CD4-positive, alpha-beta T cell treated with Interleukin-17A for 1 hour (primary cell): ENCODE results near the gene MON2.
"Not testable (repeated sequence)": the region's sequence is repeated elsewhere in the genome, so short reads cannot be mapped to it uniquely, and the experiment has no call there.

Experiments used
- DNase-seq: peaks from one replicate; pipeline ENCODE4 v3.0.0-alpha.2; 2020

The MON2 gene, protein sequence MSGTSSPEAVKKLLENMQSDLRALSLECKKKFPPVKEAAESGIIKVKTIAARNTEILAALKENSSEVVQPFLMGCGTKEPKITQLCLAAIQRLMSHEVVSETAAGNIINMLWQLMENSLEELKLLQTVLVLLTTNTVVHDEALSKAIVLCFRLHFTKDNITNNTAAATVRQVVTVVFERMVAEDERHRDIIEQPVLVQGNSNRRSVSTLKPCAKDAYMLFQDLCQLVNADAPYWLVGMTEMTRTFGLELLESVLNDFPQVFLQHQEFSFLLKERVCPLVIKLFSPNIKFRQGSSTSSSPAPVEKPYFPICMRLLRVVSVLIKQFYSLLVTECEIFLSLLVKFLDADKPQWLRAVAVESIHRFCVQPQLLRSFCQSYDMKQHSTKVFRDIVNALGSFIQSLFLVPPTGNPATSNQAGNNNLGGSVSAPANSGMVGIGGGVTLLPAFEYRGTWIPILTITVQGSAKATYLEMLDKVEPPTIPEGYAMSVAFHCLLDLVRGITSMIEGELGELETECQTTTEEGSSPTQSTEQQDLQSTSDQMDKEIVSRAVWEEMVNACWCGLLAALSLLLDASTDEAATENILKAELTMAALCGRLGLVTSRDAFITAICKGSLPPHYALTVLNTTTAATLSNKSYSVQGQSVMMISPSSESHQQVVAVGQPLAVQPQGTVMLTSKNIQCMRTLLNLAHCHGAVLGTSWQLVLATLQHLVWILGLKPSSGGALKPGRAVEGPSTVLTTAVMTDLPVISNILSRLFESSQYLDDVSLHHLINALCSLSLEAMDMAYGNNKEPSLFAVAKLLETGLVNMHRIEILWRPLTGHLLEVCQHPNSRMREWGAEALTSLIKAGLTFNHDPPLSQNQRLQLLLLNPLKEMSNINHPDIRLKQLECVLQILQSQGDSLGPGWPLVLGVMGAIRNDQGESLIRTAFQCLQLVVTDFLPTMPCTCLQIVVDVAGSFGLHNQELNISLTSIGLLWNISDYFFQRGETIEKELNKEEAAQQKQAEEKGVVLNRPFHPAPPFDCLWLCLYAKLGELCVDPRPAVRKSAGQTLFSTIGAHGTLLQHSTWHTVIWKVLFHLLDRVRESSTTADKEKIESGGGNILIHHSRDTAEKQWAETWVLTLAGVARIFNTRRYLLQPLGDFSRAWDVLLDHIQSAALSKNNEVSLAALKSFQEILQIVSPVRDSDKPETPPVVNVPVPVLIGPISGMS (N-terminal part only)

DNA sequence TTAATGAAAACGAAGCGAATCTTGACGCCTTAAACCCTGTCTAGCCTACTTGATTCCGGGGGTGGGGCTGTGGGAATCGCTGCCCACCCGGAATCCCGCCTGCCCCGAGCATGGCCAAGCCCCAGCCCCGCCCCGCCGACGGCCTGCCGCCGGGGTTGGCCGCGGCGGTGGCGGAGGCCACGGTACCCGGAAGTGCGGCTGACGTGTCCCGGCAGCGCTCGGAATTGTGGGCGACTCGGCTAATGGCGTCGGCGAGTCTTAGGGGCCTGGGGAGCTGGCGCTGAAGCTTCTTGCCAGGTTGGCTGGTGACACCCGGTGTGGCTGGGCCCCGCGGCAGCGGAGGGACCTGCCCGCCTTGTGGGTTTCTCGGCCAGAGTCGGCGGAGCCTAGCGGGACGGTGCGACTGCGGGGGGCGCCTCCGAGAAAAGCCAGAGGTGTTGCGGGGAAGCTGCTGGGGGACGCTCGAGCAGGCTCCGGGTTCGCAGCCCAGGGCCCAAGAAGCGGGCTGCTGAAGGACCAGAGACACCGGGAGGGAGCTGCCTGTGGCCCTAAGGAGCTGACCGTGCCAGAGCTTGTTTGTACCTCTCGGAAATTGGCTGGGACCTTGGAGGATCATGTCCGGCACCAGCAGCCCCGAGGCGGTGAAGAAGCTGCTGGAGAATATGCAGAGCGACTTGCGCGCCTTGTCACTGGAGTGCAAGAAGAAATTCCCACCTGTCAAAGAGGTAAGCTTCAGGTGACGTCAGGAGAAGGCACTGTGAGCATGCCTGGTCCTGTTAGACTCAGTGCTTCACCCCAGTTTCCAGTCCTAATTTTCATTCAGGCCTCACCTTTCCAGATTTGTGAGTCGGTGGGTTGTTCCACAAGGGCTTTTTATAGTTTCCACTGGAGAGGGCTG, at the start of gene MON2:
MON2 (plus strand) TSS at position 233 of the 898 bp plus-strand sequence; CDS start at position 615, 382 bp downstream.
- DNase-seq, result peak; percentile 88

DNA sequence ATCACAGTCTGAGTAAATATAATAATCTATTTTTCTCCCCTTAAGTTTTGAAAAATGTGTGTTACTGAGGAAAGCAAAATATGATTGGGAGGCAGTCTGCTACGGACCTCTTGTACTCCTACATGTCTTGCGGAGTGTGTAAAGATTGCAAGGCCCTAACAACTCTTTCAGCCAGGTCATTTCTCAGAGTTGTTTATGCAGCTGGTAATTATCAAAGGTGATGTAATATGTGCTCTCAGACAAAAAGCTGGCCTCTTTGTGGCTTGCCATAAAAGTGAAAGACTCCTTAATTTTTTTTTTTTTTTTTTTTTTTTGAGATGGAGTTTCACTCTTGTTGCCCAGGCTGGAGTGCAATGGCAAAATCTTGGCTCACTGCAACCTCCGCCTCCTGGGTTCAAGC, 40.5 kb upstream of the MON2 start:
- no peak for DNase-seq

DNA sequence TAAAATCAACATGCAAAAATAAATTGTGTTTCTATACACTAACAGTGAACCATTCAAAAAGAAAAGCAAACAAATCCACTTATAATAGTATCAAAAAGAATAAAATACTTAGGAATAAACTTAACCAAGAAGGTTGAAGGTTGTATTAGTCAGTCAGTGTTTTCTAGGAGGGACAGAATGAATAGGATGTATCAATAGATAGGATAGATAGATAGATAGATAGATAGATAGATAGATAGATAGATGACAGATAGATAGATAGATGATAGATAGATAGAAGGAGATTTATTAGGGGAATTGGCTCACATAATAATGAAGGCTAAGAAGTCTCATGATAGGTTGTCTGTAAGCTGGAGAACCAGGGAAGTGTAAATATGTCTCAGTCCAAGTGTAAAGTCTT, 37.2 kb upstream of the MON2 start:
- DNase-seq, result no peak

DNA sequence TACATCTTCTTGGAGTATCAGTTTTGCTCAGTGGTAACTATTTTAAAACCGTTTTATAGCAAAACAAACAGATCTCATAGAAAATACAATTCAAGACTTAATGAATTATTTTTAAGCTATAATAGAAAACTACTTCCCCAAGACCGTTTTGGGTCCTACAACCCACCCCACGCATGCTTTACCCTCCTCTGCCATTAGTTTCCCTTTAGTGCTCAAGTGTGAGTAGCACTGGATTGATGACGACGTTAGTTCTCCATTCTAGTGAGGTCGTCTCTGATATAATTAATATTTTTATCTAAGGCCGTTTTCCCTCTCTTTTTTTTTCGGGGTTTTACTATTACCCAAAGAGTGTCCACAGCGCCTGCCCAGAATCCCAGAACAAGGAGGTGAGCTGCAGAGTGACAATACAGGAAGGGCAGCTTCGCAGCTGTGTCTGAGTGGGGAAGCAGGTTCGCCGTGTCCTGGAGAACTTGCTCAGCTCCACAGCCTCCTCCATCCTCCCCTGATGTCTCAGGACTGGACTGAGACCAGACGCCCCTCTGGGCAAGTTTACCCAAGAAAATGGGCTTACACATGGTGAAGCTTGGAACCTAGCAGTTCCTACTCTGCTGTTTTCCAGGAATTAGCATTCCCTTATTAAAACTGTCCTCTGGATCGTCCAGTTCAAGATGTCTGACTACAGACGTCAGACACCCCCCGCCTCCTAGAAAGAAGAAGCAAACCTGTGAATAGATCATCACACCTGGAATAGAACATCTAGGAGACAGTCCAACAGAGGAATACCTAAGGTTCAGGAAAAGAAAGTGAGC, 31.9 kb upstream of the MON2 start:
- DNase-seq, result no peak

DNA sequence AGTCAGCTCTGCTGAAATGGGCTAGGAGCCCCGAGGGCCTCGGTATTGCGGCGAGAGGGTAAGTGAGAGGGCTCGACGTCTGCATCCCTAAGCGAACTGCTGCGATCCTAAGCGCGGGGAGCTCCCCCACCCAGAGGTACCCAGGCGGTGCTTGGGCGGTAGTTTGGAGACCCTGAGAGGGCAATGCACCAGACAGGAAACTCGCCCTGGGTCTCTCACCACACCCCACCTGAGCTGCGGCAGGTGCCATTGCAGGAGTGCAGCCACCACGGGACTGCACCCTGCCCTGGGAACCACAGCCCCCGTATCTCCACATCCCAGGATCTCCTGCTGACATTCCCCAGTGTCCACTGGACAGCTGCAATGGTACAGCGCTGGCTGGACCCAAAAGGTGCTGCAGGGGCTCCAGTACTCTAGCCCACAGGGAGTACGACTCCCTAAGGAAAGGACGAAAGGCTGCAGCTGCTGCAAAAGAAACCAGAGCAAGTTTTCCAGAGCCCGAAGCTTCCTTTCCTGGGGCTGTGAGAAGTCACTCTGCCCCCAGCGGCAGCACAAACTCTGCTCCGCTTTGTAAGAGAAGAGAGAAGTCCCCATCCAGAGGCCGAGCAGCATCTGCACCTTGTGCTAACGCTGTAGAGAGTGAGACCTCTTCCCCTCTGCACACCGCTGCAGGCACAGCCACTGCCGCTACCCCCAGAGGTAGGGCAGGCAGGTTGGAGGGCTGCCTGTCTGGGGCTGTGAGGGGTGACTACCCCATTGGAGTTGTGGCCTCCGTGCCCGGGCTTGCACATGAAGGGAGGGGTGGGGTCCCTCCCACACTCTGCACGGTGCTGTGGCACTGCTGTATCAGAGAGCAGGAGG, 31.1 kb upstream of the MON2 start:
- peak; percentile 20 for DNase-seq

DNA sequence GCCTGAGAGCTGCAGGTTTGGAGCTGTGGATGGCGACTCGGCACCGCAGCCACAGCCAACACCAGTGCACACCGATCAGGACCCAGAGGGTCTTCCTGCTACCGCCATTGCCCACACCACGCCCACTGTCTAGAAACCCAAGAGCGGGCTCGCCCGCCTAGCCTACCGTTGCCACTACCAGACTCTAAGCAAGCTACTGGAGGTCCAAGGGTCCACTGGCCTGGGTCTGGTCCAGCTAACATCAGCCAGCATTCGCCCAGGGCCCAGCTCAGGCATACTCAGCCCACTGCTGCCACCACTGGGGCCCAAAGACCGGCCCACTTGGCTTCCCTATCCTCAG, 30.5 kb upstream of the MON2 start:
- DNase-seq, result no peak

DNA sequence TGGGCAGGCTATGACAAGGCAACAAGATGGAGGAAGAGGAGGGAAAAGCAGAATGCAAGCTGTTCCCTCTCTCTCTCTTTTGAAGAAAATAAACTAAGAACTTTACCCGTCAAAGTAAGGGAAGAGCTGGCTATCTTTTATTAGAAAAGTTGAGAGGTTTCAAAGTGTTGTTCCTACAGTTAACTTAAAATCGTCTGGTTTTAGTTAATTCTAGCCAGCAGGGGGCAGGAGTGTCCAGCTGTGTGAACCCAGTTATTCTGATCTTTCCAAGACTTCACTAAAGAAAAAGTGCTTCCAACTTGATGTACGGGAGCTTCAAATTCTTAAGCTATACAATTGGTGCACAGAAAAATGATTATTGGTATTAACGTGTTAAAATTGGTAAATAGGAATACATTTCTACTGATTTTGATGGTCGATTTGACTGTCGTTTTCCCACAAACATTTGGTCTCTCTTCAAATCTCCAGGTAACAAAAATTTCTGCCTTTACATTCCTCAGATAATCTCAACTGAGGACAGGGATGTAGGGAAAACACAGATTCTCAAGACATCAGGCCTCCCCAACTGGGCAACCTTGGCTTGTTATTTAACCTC, 28.4 kb upstream of the MON2 start:
- DNase-seq, result peak; percentile 63

DNA sequence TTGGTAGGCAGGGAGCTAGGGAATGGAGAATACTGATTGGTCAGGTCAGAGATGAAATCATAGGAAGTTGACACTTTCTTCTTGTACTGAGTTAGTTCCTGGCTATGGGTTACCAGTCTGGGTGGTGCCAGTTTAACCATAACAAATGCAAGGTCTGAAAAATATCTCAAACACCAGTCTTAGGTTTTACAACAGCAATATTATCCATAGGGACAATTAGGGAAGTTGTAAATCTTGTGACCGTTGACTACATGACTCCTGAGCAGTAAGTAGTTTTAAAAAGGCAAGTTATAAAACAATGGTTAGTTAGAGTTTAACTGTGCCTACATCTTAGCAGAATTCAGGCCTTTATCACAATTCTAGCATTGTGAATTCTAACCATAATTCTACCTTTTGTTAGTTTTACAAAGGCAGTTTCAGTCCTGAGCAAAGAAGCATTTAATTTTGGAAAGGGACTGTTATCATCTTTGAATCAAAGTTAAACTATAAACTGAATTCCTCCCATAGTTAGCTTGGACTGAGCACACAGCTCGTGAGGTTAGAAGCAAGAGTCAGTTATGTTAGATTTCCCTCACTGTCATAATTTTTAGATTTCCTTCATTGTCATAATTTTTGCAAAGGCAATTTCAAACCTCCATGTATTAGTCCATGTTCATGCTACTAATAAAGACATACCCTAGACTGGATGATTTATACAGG, 19.7 kb upstream of the MON2 start:
- no peak for DNase-seq

DNA sequence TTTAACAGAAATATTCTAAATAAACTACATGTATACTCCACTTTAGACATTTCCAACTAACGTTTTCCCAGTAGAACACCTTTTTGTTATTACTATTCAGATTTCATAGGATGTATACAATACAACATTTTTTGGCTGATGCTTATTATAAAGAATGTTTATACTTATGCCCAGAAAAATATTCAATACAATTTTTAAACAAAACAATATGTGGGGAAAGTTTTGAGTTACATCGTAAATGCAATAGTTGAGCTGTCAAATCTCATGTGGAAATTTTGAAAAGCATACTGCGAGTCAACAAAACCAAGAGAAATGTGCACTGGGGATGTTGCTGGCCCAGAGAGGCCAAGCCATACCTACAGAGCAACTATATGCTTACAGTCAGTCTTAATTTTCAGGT, 18.2 kb upstream of the MON2 start:
- DNase-seq, result no peak

DNA sequence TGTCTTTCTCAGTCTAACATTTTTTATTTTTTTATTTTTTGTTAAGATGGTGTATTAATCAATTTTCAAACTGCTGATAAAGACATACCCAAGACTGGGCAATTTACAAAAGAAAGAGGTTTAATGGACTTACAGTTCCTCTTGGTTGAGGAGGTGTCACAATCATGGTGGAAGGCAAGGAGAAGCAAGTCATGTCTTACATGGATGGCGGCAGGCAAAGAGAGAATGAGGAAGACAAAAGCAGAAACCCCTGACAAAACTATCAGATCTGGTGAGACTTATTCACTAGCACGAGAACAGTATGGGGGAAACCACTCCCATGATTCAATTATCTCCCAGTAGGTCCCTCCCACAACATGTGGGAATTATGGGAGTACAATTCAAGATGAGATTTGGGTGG, 11.2 kb upstream of the MON2 start:
- not testable (repeated sequence) for DNase-seq

DNA sequence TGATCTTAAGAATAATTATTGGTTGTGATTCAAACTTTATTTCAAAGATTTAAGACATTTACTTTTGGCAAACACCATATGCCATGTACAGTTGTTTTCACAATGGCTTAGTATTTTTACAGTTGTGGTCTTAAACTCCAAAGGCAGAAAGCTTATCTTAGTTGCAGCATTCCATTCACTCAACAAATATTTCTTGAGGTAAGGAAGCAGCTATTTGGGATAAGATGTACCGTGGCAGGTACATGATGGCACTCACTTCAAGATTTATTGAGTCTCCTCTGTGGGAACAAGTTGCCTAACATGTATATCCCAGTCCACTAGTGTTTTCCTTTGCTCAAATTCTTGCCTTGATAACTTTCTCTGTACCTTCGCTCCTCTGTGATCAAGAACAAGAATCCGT, 8.0 kb upstream of the MON2 start:
- DNase-seq, result no peak

DNA sequence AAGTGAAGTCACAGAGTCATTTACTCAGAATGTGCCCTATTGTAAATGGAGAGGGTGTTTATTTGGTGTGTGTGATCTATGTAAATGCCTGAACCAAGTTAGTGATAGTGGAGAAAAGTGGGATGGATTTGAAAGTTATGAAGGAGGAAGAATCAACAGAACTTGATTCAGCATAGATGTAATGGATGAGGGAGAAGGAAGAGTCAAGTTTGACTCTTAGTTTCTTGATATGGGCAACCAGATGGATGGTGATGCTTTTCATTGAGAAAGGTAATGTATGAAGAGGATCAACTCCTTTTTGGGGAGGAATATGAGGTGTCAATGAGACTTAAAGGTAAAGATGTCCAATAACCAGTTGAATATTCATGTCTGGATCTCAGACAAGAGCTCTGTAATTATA, 6.7 kb upstream of the MON2 start:
- DNase-seq, result no peak

DNA sequence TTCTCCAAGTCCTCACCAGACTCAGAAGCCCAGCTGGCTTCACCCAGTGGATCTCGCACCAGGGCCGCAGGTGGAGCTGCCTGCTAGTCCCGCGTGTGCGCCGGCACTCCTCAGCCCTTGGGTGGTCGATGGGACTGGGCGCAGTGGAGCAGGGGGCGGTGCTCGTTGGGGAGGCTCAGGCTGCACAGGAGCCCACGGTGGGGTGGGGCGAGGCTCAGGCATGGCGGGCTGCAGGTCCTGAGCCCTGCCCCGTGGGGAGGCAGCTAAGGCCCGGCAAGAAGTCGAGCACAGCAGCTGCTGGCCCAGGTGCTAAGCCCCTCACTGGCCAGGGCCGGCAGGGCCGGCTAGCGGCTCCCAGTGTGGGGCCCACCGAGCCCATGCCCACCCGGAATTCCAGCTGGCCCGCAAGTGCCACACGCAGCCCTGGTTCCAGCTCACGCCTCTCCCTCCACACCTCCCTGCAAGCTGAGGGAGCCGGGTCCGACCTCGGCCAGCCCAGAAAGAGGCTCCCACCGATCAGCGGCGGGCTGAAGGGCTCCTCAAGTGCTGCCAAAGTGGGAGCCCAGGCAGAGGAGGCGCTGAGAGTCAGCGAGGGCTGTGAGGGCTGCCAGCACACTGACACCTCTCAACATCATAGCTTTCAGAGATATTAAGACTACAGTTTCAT, 5.3 kb upstream of the MON2 start:
- DNase-seq, result not testable (repeated sequence)

DNA sequence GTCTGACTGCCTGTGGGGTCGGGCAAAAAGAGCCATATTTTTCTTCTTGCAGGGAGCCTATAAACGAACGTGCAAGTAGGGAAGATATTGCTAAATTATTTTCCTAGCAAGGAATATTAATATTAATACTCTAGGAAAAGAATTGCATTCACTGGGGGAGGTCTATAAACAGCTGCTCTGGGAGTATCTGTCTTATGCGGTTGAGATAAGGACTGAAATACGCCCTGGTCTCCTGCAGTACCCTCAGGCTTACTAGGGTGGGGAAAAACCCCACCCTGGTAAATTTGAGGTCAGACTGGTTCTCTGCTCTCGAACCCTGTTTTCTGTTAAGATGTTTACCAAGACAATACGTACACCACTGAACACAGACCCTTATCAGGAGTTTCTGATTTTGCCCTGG, 3.4 kb upstream of the MON2 start:
- not testable (repeated sequence) for DNase-seq

DNA sequence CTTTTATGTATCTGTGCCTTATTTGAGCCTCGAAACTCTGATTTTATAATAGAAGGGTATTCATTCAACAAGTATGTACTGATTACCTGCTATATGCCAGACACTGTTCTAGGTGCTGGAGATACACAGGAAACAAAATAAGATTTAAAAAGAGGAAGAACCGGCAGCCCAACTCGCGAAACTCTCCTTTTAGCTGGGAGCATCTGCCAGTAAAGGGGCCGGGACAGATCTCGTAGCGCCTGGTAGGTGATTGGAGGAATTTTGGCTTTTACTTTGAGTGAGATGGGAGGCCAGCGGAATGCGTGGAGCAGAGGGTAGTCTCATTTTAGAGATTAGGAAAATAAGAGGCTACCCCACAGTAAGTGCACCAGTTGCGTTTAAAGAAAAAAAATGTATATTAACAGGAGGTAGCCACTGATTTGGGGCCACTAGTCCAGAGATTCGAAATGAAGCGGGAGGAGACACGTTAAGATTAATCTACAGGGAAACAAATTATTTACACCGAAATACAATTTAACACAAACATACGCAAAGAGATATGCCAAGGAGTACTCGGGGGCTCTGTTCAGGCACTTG, 520 bp upstream of the MON2 start:
- peak; percentile 44 for DNase-seq

DNA sequence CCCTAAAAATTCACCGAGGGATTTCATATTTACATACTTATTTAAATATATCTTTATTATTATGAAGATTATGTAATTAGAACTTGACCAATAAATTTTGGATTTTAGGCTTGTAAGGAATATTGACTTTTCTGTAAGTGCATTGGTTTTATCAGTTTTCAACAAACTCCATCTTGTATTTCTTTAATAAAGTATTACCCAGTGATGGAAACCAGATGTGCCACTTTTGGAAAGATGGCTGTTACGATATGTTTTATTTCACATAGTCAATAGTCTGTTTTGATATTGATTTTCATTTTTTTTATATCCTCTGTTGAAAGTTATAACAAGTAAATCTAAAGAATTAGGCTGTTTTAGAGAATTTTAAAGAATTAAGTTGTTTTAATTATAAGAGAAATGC, 1.8 kb downstream of the MON2 start:
- DNase-seq, result no peak

DNA sequence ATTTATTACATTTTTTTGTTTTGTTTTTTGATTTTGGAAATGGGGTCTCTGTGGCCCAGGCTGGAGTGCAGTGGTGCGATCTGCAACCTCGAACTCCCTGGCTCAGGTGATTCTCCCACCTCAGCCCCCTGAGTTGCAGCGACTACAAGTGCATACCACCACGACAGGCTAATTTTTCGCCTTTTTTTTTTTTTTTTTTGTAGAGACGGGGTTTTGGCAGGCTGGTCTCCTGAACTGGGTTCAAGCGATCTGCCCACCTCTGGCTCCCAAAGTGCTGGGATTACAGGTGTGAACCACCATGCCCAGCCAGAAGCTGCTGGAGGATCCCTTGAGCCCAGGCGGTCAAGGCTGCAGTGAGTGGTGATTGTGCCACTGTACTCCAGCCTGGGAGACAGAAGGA, 2.3 kb downstream of the MON2 start:
- no peak for DNase-seq

DNA sequence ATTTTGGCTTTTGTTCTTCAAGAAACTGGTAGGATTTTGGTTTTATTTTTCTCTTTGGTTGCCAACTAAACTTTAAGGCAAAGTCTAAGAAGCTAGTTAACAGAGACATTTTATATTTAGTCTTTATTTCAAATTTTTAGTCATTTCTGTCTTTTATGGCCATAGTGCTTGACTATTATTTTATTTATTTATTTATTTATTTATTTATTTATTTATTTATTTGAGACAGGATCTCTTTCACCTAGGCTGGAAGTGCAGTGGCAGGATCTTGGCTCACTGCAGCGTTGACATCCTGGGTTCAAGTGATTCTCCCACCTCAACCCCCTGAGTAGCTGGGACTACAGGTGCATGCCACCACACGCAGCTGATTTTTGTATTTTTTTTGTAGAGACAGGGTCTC, 3.1 kb downstream of the MON2 start:
- no peak for DNase-seq

DNA sequence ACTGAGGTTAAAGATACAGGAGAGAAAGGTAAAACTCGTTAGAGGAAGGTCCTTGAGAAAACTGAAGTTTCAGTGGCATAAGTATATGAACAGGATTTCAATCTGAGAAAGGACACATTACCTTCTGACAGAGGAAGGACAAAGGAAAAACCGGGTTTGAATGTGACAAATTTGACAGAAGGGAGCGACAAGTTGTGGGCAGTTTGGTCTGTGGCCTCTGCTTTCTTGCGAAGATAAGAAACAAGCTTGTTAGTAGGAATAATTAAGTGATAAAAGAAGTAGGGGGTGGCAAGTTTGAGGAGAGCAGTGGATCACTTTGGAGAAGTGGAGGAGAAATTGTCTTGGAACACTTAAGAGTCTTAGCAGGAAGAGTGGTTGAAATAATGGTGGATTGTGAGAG, 5.1 kb downstream of the MON2 start:
- no peak for DNase-seq
